ENCODE results near the gene SERINC5.

Gene SERINC5

DNA sequence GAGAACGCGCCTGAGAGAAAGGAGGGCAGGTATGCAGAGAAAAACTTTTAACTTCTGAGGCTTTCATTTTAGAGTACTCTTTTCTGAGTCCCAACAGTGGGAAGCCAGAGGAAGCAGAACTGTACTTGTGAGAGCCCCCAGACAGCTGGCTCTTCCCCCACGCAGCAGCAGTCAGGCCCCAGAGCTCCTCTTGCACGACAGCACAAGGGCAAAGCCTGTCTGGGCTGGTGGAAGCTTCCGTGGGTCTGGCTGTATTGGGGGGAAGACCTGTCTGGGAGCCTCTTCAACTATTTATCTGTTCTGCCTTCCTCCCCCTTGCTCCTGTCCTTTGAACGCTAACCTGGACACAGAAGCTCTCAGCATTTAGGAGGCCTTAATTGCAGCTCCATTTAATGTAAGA lies 152.5 kb downstream of the SERINC5 start:
- no peaks in the 10 kb centered on the region for H3K27me3 ChIP-seq (ENCODE audit: insufficient read depth, low read length, poor library complexity, severe bottlenecking)
- no peak overlapping the region for H3K4me3 ChIP-seq (ENCODE audit: low read length, poor library complexity, severe bottlenecking)
- TF ChIP-seq, protein P1, sequence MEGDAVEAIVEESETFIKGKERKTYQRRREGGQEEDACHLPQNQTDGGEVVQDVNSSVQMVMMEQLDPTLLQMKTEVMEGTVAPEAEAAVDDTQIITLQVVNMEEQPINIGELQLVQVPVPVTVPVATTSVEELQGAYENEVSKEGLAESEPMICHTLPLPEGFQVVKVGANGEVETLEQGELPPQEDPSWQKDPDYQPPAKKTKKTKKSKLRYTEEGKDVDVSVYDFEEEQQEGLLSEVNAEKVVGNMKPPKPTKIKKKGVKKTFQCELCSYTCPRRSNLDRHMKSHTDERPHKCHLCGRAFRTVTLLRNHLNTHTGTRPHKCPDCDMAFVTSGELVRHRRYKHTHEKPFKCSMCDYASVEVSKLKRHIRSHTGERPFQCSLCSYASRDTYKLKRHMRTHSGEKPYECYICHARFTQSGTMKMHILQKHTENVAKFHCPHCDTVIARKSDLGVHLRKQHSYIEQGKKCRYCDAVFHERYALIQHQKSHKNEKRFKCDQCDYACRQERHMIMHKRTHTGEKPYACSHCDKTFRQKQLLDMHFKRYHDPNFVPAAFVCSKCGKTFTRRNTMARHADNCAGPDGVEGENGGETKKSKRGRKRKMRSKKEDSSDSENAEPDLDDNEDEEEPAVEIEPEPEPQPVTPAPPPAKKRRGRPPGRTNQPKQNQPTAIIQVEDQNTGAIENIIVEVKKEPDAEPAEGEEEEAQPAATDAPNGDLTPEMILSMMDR (conservative IDR thresholded peaks at IDR 0.05; ENCODE audit: low read length) = no peak
- no peak for TF ChIP-seq EZH2phosphoT487 (IDR thresholded peaks at IDR 0.05; ENCODE audit: borderline replicate concordance)
- H3K36me3 ChIP-seq (ENCODE audit: insufficient read depth, low read length) = no peaks in the 10 kb centered on the region
- H3K79me2 ChIP-seq (ENCODE audit: insufficient read depth, low read length) = no peaks in the 10 kb centered on the region
- no peak overlapping the region for H2AFZ ChIP-seq (ENCODE audit: low read length)
- H3K9ac ChIP-seq (ENCODE audit: low read depth, low read length, poor library complexity, severe bottlenecking) = no peak overlapping the region
- H3K4me2 ChIP-seq (ENCODE audit: low read depth, low read length, poor library complexity, severe bottlenecking) = no peak overlapping the region
- H3K9me2 ChIP-seq (replicated peaks; ENCODE audit: low read depth, low read length) = no peaks in the 10 kb centered on the region
- H3K4me1 ChIP-seq (ENCODE audit: insufficient read depth, low read length, poor library complexity, severe bottlenecking) = no peaks in the 10 kb centered on the region
- H3K9me3 ChIP-seq (ENCODE audit: insufficient read depth, low read depth, low read length) = no peaks in the 10 kb centered on the region
- H3F3A ChIP-seq (ENCODE audit: low read depth) = no peaks in the 10 kb centered on the region
- H4K20me1 ChIP-seq (ENCODE audit: insufficient read depth, low read length, poor library complexity, severe bottlenecking) = no peaks in the 10 kb centered on the region

DNA sequence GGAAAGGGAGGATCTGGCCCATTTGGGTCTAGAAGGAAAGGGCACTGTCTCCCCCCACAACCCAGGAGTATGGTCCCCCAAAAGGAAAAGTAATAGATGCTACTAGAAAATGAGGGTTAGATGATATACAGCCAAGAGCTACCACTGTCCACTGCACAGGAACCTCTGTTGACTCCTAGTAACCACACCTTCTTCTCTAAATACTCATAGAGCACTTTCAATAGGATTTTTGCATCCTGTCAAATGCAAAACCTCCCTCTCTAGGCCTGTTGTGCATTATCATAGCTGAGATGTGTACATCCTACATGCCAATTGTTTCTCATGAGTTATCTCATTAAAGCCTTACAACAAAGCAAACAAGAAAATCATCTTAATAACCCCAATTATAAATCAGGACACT lies 153.9 kb downstream of the SERINC5 start:
- H3K4me1 ChIP-seq (ENCODE audit: insufficient read depth, low read length, poor library complexity, severe bottlenecking) = no peaks in the 10 kb centered on the region
- no peaks in the 10 kb centered on the region for H3K9me3 ChIP-seq (ENCODE audit: insufficient read depth, low read depth, low read length)
- no peaks in the 10 kb centered on the region for H3K79me2 ChIP-seq (ENCODE audit: insufficient read depth, low read length)
- no peak overlapping the region for H2AFZ ChIP-seq (ENCODE audit: low read length)
- no peak overlapping the region for H3K4me3 ChIP-seq (ENCODE audit: low read length, poor library complexity, severe bottlenecking)
- no peaks in the 10 kb centered on the region for H3K36me3 ChIP-seq (ENCODE audit: insufficient read depth, low read length)
- no peaks in the 10 kb centered on the region for H4K20me1 ChIP-seq (ENCODE audit: insufficient read depth, low read length, poor library complexity, severe bottlenecking)
- H3K4me2 ChIP-seq (ENCODE audit: low read depth, low read length, poor library complexity, severe bottlenecking) = no peak overlapping the region
- TF ChIP-seq, protein P1 (conservative IDR thresholded peaks at IDR 0.05; ENCODE audit: low read length) = no peak
- TF ChIP-seq EZH2phosphoT487 (IDR thresholded peaks at IDR 0.05; ENCODE audit: borderline replicate concordance) = no peak
- no peaks in the 10 kb centered on the region for H3K9me2 ChIP-seq (replicated peaks; ENCODE audit: low read depth, low read length)
- no peaks in the 10 kb centered on the region for H3F3A ChIP-seq (ENCODE audit: low read depth)
- H3K9ac ChIP-seq (ENCODE audit: low read depth, low read length, poor library complexity, severe bottlenecking) = no peak overlapping the region
- no peaks in the 10 kb centered on the region for H3K27me3 ChIP-seq (ENCODE audit: insufficient read depth, low read length, poor library complexity, severe bottlenecking)

DNA sequence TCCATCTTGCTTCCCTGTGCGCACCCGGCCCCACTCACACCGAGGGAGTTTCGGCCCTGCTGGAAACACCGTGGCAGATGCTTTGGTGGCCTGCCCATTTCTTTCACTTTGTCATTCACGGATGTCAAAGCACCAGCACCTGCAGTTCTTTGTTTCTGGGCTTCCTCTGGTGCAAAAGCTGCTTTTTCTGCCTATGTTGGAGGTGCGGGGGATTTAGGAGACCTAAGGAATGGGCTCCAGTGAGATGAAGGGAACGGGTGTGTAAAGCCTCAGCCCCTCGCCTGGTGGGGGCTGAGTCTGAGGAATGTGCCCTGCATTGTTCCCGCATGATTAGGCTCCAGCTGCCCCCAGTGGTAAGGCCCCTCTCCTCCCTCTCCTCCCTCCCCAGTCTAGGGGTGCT lies 158.4 kb downstream of the SERINC5 start:
- H3K4me2 ChIP-seq (ENCODE audit: low read depth, low read length, poor library complexity, severe bottlenecking) = no peak overlapping the region
- no peaks in the 10 kb centered on the region for H3K9me2 ChIP-seq (replicated peaks; ENCODE audit: low read depth, low read length)
- H3K9ac ChIP-seq (ENCODE audit: low read depth, low read length, poor library complexity, severe bottlenecking) = no peak overlapping the region
- no peaks in the 10 kb centered on the region for H3F3A ChIP-seq (ENCODE audit: low read depth)
- H3K36me3 ChIP-seq (ENCODE audit: insufficient read depth, low read length) = no peaks in the 10 kb centered on the region
- H2AFZ ChIP-seq (ENCODE audit: low read length) = no peak overlapping the region
- H3K27me3 ChIP-seq (ENCODE audit: insufficient read depth, low read length, poor library complexity, severe bottlenecking) = no peaks in the 10 kb centered on the region
- no peak overlapping the region for H3K4me3 ChIP-seq (ENCODE audit: low read length, poor library complexity, severe bottlenecking)
- TF ChIP-seq, protein P1 (conservative IDR thresholded peaks at IDR 0.05; ENCODE audit: low read length) = no peak
- TF ChIP-seq EZH2phosphoT487 (IDR thresholded peaks at IDR 0.05; ENCODE audit: borderline replicate concordance) = no peak
- no peaks in the 10 kb centered on the region for H3K79me2 ChIP-seq (ENCODE audit: insufficient read depth, low read length)
- peaks cover 15% of the 10 kb centered on the region for H3K4me1 ChIP-seq (ENCODE audit: insufficient read depth, low read length, poor library complexity, severe bottlenecking)
- H3K9me3 ChIP-seq (ENCODE audit: insufficient read depth, low read depth, low read length) = 0 out of 2 replicates have a peak, but pooled peaks cover 6% of the 10 kb centered on the region
- no peaks in the 10 kb centered on the region for H4K20me1 ChIP-seq (ENCODE audit: insufficient read depth, low read length, poor library complexity, severe bottlenecking)
